PC-3 (cell line): Measurements from ENCODE around the gene GPRIN3.

Source experiments
- EZH2 ChIP-seq: fragments of 300-600 bp; sonication (generic); IDR thresholded peaks from one replicate; pipeline ENCODE4 v1.6.1; 2017; ENCODE audit warnings: antibody characterized with exemption, mild to moderate bottlenecking, low read length; ENCODE audit not compliant: unreplicated experiment
- EZH2phosphoT487 ChIP-seq: fragments of 300-600 bp; sonication (generic); IDR thresholded peaks from 2 replicates; pipeline ENCODE4 v1.6.1; 2018; ENCODE audit warnings: mild to moderate bottlenecking, antibody characterized with exemption, low read length, borderline replicate concordance
- TF ChIP-seq, protein P1 (sequence below): fragments of 300-600 bp; sonication (generic); conservative IDR thresholded peaks from 2 replicates; pipeline ENCODE4 v1.5.1; 2017; ENCODE audit warnings: antibody characterized with exemption, low read depth, mild to moderate bottlenecking, low read length

DNA sequence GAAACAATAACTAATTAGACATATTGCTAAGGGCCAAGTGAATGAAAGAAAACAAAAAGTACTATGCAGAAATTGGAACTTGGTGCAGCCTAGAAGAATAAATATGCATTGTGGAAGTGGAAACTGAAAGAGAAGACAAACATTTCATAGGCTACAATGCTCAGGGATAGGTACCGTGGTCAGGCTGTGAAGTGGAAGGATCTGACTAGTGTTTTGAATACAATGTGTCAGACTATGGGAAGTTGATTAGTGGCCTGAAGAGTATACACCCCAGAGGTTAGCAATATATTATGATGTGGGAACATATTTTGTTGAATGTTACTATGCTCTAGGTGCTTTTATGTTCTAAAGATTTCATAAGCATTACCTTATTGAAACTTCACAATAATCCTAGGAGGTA, 36.8 kb downstream of the GPRIN3 start:
- no peak for TF ChIP-seq EZH2phosphoT487
- TF ChIP-seq, protein P1, sequence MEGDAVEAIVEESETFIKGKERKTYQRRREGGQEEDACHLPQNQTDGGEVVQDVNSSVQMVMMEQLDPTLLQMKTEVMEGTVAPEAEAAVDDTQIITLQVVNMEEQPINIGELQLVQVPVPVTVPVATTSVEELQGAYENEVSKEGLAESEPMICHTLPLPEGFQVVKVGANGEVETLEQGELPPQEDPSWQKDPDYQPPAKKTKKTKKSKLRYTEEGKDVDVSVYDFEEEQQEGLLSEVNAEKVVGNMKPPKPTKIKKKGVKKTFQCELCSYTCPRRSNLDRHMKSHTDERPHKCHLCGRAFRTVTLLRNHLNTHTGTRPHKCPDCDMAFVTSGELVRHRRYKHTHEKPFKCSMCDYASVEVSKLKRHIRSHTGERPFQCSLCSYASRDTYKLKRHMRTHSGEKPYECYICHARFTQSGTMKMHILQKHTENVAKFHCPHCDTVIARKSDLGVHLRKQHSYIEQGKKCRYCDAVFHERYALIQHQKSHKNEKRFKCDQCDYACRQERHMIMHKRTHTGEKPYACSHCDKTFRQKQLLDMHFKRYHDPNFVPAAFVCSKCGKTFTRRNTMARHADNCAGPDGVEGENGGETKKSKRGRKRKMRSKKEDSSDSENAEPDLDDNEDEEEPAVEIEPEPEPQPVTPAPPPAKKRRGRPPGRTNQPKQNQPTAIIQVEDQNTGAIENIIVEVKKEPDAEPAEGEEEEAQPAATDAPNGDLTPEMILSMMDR, result no peak
- TF ChIP-seq EZH2, result no peak
